C1 segment of cervical spinal cord (tissue), 14 donors: ENCODE data around the gene STUM.

Source experiments
- DNase-seq, 14 donors: peaks; one replicate each; lab custom pipeline; 2025; lab: John Stamatoyannopoulos, UW

The STUM gene

DNA sequence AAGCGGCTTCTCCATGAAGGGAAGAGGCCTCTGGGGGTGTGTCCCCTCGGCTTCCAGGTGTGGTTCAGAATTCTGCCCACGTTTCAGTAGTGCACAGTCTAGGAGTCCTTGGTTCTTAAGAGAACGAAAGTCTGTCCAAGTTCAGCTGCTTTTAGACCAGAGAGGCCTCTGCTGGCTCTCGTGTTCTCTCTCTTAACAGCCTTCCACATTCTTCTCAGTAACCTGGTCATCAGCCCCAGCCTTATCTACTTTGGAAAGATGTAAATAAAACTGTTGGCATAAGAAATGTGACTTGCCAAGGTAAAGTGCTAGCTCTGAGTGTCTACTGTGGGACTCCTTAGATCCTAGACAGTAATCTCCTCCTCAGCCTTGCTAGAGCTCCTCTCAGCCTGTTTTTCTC, 15.3 kb upstream of the STUM start:
- no peak for DNase-seq

DNA sequence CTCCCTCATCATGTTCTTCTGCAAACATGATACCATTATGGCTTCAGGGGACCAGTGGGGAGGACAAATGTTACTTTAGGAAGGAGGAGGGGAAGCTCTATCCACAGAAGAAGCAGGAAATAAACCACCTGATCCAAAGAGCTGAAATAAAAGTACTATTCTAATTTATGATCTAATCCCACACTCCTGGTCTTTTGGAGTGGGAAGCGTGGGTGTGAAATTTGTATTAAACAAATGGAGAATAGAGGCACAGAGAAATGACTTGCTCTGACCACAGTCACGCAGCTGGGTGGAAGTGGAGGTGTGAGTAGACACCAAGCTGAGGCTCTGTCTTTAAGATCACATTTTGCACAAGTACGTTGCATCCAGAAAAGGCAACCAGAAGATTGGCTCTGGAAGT, 14.5 kb upstream of the STUM start:
- DNase-seq, result no peak

DNA sequence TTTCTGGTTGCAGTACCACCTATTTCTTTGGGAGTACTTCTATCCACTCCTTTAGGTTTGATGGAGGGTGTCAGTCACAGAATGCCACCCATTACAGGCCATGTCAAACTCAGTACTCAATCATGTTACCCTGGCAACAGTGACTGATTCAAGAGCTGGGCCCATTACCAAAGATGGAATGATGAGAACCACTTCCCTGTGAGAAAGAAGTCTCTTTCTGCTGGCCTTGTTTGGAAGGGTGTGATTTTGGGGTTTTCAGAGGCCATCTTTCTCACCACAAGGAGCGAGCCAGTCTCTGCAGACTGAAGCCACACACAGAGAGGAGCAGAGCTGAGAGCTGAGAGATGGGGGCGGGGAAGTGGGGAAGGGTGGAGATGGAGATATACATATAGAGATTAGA, 13.9 kb upstream of the STUM start:
- DNase-seq, result no peak

DNA sequence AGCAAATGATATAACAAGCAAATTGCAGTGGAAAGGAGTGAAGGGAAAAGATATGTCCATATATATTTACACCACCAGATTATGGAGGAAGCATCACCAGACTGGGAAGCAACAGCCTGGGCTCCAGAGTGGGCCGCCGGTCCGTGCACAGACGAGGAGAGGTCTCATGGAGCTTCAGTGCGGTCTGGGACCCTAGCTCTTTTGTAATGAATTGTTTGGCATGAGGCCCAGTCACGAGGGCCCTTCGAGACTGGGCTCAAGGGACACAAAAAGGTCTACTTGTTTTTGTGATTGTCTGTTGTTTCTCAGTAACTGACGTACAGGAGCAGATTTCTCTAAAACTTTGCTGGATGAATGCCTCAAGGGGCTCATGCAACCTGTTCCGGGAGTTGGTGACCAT, 12.9 kb upstream of the STUM start:
- no peak for DNase-seq

DNA sequence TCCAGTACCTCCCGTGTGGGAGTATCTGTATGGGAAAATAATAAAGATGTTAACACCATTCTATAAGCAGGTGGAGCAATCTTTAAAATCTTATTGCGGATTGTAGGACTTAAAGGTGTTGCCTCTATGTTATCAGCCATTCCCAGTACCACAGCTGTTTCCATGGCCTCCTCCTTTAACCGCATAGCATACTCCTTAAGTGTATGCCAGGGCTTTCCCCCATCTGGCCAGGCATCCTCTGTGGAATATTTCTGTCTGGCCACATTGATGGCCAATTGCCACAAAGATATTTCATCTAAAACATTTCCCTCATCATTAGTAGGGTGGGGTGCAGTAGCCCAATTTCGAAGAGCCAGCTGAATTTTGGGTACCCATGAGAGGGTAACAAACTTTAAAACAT, 7.3 kb upstream of the STUM start:
- DNase-seq, result no peak

DNA sequence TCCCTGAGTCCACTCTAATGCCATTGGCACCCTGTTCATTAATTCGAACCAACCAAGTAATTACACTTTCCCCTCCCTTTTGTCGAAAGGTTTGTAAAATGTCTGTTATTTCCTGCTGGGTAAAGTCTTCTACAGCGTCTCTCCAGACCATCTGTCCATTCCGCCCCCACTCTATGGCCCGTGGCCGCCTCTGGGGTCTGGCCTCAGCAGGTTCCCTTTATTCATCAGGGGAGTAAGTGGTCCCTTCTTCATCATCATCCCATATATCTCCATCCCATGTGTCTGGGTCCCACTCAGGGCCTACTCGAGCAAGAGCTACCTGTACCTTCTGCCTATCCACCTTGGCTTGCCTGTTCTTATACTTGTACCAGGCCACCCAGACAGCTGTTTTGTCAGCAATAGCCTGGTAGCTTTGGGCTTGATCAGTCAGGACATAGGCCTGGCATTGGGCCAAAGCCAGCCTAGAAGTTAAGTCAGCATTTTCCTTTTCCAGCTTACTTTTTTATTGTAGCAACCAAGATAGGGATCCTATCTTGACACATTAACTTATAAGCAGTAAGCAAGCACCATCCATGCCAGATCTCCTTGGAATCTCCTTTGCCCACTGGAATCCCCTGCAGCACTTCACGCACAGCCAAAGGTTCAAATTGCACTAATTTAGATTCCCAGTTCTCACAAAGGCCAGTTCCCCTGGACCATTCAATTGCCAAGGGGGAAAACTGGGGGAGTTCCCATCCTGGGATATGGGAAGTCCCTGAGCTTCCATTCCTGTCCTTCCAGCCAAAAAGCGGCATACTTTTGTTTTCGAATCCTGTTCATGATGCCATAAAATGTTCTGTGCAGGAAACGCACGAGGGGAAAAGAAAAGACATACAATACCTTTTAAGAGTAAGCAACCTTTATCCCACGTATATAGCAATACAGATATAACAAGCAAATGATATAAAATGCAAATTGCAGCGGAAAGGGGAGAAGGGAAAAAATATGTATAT, 6.6 kb upstream of the STUM start:
- no peak for DNase-seq

DNA sequence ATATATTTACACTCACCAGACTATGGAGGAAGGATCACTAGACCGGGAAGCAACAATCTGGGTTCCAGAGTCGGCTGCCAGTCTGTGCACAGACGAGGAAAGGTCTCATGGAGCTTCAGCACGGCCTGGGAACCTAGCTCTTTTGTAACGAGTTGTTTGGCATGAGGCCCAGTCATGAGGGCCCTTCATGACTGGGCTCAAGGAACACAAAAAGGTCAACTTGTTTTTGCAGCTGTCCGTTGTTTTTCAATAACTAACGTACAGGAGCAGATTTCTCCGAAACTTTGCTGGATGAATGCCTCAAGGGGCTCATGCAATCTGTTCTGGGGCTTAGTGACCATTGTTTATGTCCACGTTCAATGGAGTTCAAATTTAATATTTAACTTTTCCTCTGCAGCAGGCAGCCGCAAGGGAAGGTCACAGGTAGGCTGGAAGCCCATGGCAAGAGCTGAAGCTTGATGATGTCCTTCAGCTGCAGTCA, 5.9 kb upstream of the STUM start:
- DNase-seq, result no peak

DNA sequence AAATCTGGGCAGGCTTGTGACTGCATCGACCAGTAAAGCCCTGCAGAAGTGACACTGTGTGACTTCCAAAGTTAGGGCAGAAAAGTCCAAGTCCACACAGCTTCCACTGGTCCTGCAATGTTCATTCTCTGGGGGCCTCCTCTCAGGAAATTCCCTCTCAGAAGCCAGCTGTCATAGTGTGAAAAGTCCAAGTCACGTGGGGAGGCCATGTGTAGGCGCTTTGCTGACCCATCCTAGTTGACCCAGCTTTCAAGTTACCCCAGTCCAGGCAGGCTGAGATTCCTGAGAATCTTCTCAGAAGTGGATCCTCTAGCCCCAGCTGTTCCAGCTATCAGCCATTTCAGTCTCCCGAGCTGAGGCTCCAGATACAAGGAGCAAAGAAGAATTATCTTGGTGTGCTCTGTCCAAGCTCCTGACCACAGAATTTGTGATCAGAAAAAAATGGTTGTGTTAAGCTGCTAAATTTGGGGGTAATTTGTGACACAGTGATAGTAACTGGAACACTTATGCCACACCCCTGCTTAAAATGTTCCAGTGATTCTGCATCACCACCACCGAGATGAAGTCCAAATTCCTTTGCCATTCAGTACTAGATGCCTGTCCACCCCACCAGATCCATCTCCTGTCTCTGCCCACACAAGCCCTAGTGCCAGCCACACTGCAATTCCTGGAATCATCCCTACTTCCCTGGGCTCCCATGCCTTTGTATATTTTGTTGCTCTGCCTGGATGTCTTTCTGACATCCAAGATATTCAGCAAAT, 2.5 kb upstream of the STUM start:
- no peak for DNase-seq

DNA sequence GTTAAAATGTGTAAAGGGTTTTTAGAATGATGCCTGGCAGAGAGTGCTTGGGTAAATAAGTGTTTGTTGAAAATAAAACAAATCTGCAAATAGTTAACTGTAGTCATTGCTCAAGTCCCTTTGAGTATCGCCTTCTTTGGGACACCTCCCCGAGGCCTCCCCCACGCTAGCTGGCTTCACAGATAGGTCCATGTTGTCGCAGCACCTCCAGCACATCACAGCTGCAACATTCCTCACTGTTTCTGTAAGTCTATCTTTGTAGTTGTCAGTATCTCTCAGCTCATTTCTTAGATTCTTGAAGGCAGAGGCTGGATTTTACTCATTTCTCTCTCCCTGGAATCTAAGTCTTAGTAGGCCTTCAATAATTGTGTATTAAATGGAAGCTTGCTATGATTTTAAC, 1.6 kb upstream of the STUM start:
- no peak for DNase-seq

DNA sequence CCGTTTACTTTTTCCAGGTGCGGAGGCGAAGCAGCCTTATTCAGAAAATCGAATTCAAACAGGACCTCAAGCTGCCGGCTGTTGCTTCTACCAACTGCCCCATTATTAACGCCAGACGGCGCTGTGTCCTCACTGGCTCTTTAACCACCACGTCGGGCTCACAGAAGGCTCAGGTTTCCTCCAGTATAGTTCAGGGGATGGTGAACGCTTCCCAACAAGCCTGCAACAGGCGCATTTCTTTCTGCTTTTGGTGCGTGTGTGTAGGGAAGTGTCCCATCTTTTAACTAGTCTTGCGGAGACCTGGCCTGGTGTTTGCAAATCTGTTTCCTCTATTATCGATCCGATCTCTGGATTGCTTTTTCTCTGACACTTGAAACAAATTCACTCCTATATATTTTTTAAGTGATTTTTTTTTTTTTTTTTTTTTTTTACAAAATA, 791 bp upstream of the STUM start:
- DNase-seq, result peak in 12 of 14 donors; percentile 9 to 73 (median 46)

DNA sequence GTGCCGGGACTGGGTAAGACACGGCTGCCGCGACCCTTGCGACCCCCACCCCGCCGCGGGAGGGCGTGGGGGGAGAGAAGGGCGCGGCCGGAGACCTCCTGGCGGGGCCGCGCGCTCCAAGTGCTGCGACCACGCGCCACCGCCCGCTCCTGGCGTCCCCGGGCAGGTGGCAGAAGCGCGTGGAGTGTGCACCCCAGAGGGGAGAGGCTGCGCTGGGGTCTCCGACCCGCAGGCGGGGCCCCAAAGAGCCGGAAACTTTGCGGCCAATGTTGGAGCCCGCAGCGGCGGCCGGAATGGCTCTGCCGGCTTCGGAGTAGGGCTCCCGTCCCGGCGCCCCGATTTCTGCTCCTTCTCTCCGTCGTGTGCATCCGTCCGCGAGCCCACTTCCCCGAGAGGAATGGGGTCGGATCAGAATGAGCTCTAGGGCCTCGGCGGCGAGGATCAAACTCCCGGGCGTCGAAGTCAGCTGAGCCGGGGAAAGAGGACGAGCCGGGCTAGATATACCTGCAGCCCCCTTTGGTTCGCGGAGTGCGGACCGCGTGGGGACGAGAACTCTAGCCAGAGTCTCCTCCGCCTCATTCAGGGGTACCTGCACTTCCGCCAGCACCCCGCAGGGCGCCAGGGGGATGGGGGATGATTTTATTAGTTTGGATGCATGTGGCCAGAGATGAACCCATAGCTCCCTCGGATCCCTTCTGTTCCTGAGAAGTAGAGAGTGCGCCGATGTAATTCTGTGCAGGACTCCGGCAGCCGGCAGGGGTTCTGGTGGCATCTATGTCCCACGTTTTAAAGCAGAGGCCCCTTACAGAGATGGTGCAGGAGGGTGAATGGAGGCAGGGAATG, 751 bp downstream of the STUM start:
- DNase-seq, result no peak

DNA sequence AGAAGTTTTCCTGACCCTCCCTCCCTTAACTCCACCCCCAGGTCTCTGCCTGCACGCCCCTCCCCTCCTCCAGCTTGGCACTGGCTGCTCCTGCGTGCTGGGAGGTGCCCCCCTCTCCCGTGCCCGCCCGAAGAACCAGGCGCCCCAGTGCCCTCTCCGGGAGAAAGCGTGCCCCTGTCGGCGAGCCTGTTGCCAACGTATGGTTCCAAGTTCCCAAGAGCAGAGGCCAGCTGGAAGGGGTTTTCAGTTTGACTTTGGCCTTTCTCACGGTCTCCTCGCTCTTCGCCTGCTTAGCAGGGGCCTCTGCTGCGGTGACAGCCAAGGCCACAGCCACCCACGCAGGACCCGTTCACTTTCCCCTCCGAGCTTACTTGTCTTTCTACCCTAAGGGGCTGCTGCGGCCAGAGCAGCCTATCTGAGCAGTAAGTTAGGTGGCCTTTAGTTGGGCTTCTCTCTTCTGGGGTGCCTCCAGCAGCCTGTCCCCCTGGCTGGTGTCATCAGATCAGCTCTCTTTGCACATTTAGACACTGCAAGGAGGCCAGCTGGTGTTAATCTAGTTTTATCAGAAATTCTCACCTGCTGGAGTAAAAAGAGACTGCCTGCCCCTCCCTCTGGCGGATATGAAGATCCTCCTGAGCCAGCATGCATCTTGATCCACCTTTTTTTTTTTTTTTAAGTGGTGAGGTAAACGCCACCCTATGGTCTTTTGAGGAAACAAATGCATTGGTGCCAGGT, 1.5 kb downstream of the STUM start:
- DNase-seq, result peak in 10 of 14 donors; percentile 16 to 73 (median 37)

DNA sequence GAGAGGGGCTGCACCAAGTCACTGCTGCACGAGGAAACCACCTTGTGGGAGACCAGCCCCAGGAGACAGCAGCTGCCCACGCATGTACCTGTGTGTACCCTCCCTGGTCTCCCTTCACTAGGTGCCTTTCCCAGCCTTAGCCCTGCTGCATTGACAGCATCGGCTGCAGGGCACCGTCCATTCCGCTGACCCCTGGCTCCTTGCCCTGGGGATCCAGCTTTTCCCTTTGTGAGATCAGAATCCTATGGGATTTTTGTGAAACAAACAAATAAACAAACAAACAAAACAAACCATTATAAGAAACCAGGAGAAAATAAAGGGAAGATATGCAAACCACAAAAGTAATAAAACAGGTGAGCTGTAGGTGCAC, 2.1 kb downstream of the STUM start:
- no peak for DNase-seq

DNA sequence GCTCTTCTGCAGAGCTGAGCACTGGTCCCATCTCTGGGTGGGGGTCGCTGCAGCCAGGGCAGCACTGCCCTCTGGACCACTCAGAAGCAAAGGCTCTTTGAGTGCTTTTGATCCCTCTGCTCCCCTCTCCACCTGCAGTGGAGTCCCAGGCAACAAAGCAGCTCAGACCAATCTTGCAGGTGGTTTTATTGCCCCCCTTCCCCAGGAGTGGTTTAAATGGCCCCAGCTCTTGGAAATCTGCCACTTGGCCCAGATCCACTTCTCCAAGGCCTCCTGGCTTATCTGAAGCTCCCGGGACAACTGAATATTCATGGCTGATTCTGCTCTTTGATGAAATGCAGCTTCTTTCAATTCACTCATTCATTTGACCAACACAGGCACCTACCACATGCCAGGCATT, 2.7 kb downstream of the STUM start:
- no peak for DNase-seq

DNA sequence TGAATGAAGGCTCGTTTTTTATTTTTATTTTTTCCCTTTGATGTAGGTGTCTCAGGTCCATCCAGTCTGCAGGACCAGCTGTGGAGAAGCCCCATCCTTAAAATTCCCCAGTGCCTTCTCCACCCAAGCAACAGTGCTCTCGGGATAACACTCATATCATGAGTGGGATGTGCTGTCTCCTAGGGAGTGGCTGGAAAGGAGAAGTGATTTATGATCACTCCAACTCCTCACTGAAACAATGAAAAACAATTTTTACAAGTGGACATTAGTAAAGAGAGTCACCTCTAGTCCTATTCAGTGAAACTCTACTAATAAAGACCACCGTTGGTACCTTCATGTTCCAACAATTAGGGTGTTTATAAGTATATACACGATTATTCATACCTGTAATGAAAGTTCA, 3.5 kb downstream of the STUM start:
- DNase-seq, result no peak

DNA sequence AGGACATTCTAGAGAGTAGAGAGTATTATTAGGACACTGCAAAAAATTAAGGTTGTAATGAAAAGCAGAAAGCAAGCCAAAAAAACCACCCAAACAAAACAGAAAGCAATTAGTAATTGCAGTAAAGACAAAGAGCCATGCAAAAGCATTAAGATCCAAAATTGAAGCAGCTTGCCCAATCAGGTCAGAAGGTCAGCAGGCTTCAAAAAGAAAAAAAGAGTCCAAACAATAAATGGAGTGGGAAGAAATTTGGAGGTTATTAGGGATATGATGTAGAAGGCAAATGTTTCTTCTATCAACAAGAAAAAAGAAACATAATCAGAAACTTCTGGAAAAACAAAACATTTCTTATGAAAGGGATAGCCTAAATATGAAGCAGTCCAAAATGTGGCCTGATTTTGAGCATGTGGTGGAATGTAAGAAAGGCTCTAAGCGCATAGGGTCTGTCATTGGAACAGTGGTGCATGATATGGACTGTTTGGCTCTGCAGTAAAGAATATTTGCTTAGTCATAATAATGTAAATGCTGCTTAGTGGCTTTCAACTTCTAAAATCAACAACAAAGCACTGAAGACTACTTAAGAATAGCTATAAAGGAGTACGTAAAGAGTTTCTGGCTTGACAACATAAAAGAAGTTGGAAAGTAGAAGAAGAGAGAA, 4.8 kb downstream of the STUM start:
- no peak for DNase-seq

DNA sequence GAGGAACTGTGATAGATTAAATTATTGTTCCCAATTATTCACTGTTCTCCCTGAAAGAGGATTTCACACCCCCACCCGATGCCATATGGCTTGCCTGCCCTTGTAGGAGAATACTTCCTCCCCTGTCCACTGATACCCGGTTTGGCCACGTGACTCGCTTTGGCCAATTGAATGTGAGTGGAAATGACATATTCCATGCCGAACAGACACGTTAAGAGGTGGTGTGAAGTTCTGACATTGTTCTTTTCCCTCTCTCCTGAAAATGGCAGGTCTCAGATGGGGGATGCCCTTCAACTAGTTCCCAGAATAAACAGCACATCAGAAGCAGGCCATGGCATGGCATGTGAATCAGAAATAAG, 5.3 kb downstream of the STUM start:
- no peak for DNase-seq

DNA sequence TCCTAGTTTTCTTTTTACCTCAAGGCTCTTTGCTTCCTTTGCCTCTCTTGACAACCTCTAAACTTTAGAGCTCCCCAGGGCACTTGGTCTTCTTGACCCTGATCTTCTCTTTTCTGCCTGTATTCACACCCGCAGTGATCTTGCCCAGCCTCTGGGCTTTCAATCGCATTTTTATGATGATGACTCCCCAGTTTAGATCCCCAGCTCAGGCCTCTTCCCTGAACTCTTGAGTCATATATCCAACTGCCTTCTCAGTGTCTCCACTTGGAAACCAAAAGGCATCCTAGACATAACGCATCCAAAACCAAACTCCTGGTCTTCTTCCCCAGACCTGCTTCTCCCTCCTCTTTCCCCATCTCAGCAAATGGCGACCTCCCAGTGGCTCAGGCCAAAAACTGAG, 6.5 kb downstream of the STUM start:
- DNase-seq, result no peak

DNA sequence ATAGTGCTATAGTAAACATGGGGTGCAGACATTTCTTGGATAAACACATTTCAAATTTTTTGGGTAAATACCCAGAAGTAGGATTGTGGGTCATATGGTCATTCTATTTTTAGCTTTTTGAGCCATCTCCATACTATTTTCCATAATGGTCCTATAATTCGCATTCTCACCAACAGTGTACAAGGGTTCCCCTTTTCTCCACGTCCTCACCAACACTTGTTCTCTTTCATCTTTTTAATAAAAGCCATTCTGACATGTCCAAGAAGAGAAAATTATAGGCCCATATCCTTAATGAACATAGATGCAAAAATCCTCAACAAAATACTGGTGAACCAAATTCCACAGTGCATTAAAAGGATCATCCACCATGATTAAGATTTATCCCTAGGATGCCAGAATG, 8.9 kb downstream of the STUM start:
- DNase-seq, result no peak

DNA sequence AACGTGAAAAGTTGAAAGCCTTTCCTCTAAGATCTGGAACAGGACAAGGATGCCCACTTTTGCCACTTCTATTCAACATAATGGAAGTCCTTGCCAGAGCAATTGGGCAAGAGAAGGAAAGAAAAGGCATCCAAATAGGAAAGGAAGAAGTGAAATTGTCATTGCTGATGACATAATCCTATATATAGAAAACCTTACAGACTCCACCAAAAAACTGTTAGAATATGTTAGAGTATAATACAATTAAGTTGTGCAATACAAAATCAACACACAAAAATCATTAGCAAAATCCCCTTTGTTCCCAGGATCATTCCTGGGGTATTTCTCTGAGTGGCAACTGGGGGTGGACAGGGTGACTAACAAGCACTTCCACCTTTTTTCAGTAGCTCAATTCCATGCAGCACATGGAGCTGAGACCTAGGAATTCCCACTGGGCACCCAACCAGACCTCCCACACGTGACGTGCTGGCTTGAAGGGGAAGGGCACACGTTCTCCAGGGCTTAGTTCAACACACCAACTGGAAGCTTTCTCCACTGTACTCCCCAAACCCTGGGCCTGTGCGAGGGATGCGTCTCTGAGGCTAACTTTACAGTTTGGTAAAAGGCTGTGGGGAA, 9.6 kb downstream of the STUM start:
- no peak for DNase-seq
